GM21576 (cell line): ENCODE results near the gene FTCD.
"Not testable (repeated sequence)": the region's sequence is repeated elsewhere in the genome, so short reads cannot be mapped to it uniquely, and the experiment has no call there.

Experiments used
- ATAC-seq: cut with Tn5 transposase; IDR thresholded peaks from one replicate; pipeline ENCODE4 v1.9.1; 2021; ENCODE audit warnings: mild to moderate bottlenecking, moderate library complexity; ENCODE audit not compliant: unreplicated experiment

Gene FTCD

DNA sequence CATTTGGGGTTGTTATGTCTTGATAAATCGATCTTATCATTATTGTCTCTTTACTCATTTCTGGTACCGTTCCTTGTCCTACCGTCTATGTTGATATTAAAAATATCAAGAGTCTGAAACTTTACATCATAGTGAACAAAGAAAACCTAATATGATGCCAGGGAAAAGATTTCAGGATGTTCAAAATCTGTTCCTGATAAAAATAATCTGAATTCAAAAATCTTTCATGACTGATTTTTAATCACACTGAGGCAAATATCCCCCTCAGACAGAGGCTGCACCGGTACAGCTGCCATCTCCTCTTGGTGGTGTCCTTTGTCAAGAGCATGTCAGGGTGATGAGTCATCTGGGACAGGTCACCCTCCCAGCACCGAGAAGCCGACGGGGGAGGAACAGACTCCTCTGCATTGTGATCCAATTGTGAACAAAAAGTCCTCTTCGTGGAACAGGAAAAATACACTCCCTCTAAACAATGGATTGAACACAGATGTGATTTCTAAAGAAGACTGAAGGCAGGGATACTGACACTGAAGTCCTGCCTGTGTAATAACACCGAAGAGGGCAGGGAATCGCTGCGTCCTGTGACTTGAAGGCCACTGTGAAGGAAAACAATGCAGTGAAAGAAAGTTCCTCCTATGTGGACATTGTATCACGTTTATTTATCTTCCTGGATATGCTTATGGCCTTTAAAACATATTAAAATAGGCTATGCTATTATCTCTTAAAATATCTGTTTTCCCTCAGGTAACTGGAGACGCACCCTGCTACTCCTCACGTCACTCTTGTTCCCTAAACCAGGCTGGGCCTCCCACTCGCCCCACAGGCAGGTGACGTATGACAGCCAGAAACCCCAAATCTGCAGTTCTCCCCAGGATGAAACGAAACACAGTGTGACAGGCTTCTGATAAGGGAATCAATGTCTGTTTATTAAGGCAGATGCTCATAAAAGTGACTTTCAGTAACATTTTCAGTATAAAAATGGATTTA lies 33.1 kb upstream of the FTCD start:
- ATAC-seq: no peak

DNA sequence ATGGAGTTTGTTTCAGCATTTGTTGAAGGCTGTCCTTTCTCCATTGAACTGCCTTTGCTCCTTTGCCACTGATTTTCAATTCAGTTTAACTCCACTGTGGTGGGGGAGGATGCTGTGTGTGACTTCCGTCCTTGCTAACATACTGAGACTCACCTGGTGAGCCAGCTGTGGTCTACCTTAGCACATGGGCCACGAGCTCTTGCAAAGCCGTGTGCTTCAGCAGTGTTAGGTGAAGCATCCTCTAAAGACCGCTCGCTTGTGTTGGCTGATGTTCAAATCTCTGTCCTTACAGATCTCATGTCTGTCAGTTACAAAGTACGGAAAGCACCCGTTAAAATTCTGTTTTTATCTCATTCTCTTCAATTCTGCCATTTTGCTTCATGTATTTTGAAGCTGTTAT lies 32.4 kb upstream of the FTCD start:
- no peak for ATAC-seq

DNA sequence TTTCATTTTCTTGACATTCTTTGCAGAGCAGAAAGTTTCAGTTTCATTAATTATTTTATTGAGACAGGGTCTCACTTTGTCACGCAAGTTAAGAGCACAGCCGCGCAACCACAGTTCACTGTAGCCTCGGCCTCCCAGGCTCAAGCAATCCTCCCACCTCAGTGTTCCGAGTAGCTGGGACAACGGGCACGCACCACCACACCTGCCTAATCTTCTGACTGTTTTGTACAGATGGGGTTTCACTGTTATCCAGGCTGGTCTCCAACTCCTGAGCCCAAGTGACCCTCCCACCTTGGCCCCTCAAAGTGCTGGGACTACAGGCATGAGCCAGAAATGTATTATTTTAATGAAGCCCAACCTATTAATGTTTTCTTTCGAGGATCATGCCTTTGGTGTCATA lies 31.9 kb upstream of the FTCD start:
- ATAC-seq: no peak

DNA sequence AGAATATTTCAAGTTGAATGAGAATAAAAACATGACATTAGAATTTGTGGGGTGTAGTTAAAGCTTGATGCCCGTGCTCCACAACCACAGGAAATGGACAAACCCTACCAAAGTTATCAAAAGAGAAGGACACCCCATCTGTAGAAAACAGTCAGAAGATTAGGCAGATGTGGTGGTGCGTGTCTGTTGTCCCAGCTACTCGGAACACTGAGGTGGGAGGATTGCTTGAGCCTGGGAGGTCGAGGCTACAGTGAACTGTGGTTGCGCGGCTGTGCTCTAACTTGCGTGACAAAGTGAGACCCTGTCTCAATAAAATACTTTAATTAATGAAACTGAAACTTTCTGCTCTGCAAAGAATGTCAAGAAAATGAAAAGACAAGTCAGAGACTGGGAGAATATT lies 30.3 kb upstream of the FTCD start:
- ATAC-seq: no peak

DNA sequence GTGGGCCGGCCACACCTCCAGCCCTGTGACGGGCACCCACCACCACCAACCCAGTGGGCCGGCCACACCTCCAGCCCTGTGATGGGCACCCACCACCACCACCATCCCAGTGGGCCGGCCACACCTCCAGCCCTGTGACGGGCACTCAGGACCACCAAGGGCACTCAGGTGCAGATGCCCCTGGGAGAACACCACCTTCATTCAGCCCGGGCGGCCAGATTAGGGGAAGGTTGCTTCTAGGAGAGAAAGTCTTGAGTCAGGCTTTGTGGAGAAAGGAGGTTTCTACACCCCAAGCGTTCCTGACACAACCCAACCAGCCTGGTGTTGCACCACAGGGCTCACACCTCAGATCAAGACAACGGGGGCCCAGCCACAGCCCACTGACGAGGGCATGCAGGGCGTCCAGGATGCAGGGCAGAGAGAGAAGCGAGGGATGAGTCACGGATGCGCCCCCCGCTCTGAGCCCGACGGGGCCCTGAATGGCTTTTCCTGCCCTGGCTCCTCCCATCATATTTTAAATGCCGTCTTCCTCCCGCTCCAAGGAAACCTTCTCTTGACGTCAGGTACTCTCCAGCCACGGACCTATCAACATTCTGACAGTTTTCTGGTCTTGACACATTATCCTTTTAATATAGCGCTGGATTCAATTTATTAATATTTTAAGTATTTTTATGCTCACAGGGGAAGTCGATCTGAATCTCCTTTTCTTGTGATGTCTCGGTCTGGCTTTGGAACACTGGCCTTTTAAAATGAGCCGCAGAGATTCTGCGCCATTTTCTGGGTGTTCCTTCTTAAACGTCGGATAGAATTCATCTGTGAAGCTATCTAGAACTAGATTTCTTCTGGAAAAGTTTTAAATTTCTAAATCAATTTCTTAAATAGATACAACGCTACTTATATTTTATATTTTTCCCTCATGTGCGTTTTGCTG lies 29.5 kb upstream of the FTCD start:
- no peak for ATAC-seq

DNA sequence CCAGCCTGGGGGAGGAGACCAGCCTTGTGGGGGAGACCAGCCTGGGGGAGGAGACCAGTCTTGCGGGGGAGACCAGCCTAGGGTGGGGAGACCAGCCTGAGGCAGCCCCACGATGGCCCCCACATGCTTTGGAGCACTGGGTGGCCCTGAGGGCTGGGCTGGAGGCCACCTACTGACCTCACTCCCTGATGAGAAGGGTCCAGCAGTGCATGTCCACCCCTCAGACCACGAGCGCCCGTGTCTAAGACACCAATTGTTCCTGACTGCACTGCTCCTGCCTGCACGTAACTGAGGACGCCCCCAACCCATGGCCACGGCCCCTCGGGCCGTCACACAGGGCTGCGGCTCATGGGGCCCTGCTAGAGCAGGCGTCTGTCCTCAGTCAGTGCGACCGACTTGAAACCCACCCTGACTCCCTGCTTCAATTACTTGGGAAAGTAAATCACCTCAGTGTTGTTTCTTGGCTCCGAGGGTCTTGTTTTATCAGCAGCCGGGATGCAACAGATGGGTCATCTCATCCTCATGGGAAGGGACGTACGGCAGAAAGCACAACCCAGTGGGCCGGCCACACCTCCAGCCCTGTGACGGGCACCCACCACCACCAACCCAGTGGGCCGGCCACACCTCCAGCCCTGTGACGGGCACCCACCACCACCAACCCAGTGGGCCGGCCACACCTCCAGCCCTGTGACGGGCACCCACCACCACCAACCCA lies 28.7 kb upstream of the FTCD start, which contains the start of gene SPATC1L:
Gene SPATC1L, minus strand, starts transcription at position 550 of the 715 bp plus-strand sequence. CDS start 1,643 bp downstream, outside the sequence.
- no peak for ATAC-seq

DNA sequence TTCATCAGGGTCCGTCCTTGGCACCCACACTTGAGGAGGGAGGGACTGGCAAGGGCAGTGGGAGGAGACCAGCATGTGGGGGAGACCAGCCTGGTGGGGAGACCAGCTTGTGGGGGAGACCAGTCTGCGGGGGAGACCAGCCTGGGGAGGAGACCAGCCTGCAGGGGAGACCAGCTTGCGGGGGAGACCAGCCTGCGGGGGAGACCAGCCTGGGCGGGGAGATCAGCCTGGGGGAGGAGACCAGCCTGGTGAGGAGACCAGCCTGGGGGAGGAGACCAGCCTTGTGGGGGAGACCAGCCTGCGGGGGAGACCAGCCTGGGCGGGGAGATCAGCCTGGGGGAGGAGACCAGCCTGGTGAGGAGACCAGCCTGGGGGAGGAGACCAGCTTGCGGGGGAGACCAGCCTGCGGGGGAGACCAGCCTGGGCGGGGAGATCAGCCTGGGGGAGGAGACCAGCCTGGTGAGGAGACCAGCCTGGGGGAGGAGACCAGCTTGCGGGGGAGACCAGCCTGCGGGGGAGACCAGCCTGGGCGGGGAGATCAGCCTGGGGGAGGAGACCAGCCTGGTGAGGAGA lies 28.0 kb upstream of the FTCD start:
- not testable (repeated sequence) for ATAC-seq

DNA sequence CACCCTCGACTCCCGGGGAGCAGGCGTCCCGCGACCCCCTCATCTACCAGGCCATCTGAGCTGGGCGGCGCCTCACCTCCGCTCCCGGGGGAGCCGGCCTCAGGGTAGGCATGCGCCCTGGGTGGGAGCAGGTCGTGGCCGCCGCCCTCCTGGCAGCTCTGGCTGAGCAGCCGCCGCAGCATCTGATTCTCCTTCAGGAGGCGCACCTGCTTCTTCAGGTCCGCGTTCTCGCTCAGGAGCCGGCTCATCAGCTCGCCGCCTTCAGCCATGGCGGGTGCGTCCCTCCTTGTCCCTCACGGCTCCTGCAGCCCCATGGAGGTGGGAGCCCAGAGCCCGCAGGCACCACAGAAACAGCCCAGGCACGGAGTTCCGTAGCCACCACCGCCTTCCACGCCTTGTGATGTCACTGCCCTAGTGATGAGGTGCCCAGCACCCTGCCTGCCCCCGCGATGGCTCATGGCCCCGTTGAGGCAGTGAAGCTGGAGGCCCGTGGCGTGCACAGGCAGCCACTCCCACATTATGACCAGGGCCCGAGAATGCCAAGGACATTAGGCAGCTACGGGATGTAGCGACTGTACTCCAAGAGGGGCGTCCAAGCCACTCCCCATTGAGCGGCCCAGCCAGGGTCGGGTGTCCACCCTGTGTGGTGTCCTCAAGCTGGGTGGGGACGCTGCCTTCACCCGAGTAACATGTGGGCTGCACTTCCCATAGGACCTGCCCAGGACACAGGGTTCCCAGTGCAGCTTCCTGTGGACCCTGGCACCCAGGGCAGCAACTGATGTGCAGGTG lies 27.4 kb upstream of the FTCD start:
- ATAC-seq: no peak

DNA sequence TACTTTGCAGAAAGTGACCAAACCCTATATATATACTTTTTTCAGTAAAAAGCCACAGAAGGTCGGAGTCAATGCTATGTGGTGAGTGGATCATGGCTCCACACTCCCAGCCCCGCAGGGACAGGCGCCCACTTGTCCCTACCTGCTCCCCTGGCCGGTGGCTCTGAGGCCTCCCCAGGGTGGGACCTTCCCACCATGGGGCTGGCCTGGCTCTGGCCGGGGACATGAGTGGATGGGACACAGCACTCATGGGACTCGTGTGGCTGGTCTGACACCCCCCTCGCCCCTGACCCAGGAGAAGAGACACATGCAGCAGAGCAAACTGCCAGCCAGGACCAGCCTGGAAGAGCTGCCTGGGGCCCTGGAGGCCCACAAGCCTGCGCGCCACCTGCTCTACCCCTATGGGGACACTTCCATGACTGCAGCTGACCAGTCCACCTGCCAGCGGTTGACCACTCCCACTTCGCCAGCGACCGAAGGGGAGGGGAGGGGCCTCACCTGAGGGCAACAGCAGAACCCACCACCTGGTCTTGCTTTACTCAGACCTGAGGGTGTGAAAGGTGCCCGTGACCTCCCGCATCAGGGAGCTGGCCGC lies 26.7 kb upstream of the FTCD start:
- ATAC-seq: no peak

DNA sequence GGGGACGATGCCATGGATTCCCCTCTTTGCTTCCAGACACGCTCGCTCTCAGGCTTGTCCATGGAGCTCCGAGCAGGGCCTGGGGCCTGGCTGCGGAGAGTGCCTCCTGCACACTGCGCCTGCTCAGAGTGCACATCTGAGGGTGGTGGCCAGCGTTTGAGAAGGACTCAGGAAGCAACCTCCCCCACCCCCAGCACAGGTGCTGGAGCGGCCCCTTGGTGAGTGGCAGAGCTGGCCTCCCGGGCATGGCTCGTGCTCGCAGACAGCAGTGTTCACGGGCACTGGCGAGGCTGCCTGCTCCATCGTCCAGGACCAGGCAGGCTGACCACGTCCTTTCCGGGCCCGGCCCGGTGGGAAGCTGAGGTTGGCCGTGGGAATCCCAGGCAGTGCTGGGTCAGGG lies 26.1 kb upstream of the FTCD start:
- no peak for ATAC-seq

DNA sequence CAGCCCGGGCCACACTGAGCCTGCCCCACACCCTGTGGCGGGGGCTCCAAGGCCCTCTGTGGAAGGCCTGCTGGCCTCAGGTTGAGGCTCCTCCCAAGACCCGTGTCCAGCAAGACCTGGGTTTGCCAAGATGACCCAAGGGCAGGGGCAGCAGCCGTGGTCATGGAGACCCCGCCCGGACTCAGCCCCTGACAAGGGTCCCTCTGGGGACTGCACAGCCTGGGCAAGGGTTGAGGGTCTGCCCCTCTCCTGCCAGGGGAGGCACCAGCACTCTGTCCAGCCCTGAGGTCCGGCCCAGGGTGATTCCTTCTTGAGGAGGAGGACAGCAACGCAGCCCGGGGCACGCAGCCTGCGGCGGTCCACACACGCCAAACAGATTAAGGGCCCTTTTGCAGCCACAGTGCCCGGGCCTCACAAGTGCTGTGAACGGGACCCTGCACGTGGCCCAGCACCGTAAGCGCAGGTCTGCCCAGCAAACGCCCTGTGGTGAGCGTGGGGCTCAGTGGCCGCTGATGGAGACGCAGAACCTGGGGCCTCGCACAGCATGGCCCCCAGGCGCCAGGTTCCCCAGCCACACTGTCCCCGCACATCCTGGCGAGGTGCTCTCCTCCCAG lies 25.5 kb upstream of the FTCD start:
- no peak for ATAC-seq

DNA sequence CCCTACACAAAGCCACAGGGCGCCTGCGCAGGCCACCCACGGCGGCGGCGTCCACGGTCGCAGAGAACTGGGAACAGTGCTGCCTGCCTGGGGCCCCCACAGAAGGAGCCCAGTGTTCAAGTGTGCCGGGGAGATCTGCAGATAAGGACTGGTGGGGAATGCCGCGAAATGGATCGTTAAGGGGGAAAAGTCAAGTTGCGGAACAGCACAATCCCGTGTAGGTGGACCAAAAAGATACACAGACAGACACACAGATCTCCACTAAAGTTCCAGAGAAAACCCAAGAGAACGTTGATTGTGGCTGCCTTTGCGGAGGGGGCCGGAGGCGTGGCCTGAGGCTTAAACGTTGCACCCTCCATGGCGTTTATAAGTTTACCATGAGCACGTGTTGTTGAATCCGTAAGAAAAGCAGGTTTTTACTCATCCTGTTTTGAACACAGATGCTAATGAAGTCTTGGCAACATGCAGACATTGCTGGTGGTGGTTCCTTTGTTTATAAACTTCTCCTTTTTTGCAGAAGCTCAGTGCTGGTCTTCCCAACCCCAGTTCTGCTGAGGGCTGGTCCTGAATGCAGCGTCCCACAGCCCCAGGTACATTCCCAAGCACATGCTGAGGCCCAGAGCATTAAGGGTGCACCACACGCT lies 24.8 kb upstream of the FTCD start:
- ATAC-seq: no peak

DNA sequence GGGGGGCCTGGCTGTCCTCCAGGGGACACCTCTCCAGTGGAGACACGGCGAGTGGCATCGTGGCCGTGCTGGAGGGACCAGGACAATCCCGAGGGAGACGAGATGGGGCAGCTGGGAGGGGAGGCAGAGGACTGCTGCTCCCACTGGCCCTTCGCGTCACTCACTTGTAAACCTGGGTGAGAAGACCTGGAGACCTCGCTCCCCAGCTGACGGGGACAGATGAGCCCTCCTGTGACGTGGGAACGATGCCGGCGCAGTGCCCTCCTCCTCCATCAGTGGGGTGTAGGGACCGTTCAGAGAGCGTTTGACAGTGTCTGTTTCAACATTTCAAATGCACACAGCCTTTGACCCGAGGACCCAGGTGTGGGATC lies 24.3 kb upstream of the FTCD start:
- no peak for ATAC-seq

DNA sequence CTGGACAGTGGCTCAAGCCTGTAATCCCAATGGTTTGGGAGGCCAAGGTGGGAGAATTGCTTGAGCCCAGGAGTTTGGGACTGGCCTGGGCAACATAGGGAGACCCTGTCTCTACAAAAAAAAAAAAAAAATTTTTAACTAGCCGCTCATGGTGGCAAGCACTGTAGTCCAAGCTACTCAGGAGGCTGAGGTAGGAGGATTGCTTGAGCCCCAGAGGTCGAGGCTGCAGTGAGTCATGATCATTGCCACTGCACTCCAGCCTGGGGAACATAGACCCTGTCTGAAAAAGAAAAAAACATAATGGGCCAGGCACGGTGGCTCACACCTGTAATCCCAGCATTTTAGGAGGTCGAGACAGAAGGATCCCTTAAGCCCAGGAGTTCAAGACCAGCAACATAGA lies 23.6 kb upstream of the FTCD start:
- ATAC-seq: no peak

DNA sequence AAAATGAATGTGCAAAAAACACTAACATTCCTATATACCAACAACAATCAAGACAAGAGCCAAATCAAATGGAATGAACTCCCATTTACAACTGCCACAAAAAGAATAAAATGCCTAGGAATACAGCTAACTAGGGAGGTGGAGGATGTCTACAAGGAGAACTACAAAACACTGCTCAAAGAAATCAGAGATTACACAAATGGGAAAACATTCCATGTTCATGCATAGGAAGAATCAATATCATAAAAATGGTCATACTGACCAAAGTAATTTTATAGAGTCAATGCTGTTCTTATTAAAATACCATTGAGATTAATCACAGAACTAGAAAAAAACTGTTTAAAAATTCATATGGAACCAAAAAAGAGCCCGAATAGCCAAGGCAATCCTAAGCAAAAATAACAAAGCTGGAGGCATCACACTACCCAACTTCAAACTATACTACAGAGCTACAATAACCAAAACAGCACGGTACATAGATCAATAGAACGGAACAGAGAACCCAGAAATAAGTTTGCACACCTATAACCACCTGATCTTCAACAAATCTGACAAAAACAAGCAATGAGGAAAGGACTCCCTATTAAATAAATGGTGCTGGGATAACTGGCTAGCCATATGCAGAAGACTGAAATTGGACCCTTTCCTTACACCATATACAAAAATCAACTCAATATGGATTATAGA lies 21.2 kb upstream of the FTCD start:
- not testable (repeated sequence) for ATAC-seq

DNA sequence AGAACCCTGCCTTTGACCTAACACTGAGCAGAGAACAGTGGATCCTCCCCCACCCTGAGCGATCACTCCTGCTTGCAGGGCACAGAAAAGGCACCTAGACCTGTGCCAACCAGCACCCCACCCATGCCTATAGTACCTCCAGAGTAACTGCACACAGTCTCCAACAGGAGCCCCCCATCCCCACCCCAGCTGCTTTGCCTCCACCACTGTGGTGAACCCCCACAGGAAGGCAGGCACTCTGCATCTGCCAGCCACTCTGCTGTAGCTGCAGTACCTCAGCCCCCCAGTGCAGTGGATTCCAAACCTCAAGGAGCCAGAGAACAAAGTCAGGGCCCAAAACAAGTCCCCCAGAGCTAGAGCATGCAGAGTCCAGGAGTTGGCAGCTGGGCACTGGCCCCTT lies 18.2 kb upstream of the FTCD start:
- ATAC-seq: no peak

DNA sequence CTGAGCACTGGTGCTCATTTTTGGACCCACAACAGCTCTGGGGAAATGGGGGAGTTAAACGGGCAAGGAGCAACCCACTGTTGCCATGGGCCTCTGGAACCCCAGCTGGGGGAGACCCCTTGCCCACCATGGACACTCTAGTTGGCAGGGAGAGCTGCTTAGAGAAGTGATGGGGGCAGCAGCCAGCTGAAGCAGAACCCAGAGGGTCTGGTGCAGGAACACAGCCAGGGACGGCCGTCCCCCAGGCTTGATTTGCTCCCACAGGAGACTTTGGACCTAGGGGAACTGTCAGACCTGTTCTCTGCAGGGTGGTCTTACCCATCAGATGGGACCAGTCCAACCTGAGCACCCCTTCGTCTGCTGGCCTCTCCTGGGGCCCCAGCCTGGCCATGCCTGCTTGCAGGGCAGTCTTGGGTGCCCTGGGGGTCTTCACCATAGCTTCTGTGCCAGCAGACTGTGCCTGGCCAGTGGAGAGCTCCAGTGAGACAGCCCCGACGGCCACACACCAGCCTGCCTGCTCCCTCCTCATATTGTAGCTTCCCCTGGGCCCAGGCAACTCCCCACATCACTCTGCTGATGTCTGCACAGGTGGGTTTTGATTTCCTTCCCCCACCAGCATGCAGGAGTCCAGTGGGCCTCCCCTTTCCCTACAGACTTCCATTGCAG lies 17.6 kb upstream of the FTCD start:
- ATAC-seq: no peak
